Endothelial cell of umbilical vein (primary cell): ENCODE data around the gene NT5DC2. TPM values are rescaled to one million over a fixed set of nuclear protein-coding genes. Genes with fewer than 3 reads are reported as not detected.

Experiments
- BruUV-seq: library from RNA; stranded (reverse); fragments of 400-500 nt; replicated peaks from 2 replicates; lab custom pipeline; 2021; lab: Mats Ljungman, UMichigan
- CTCF ChIA-PET: fragments of 300-600, 350-600 bp; sonication (Branson Sonifier 250); formaldehyde crosslinking; loops from one replicate; lab custom pipeline; 2021; ENCODE audit warnings: antibody characterized with exemption, inconsistent platforms; lab: Charles Lee
- POLR2A ChIA-PET: fragments of 300-600, 350-600 bp; sonication (Branson Sonifier 250); formaldehyde crosslinking; loops from one replicate; lab custom pipeline; 2021; ENCODE audit warnings: antibody characterized with exemption, inconsistent platforms; lab: Charles Lee
- DNase-seq: peaks from one replicate; pipeline ENCODE4 v3.0.0-alpha.2; 2011; ENCODE audit warnings: low read depth, low spot score
- FAIRE-seq: peaks from 2 replicates; lab custom pipeline; 2011; peaks lifted over from hg19 to GRCh38; lab: Jason Lieb, UNC
- H2AFZ ChIP-seq: 2 replicates; pipeline ENCODE4 v1.6.0; 2012; ENCODE audit warnings: low read depth, low read length, control low read depth, inconsistent platforms
- H3K27ac ChIP-seq: 2 replicates; pipeline ENCODE4 v1.5.1; 2011; ENCODE audit warnings: low read depth, mild to moderate bottlenecking, control low read depth, low read length, moderate library complexity; ENCODE audit not compliant: insufficient read depth
- H3K27me3 ChIP-seq, 2 experiments: 2 replicates each; pipeline versions ENCODE4 v1.6.0 to v1.6.1; 2011; ENCODE audit warnings: low read length in 2 of 2, mixed read lengths in 1 of 2; ENCODE audit not compliant: control insufficient read depth in 2 of 2, insufficient read depth in 2 of 2
- H3K36me3 ChIP-seq, 2 experiments: 2 replicates in 1 of 2; 3 replicates in 1 of 2; pipeline ENCODE4 v1.5.1; 2011; ENCODE audit warnings: low read length in 2 of 2, mild to moderate bottlenecking in 1 of 2, moderate library complexity in 1 of 2; ENCODE audit not compliant: control insufficient read depth in 2 of 2, insufficient read depth in 2 of 2; ENCODE audit errors: extremely low read depth in 1 of 2
- H3K4me1 ChIP-seq: 3 replicates; pipeline ENCODE4 v1.5.1; 2011; ENCODE audit warnings: mild to moderate bottlenecking, low read length; ENCODE audit not compliant: control insufficient read depth, insufficient read depth; ENCODE audit errors: extremely low read depth
- H3K4me2 ChIP-seq: 2 replicates; pipeline ENCODE4 v1.6.1; 2011; ENCODE audit warnings: low read length, control low read depth, mixed read lengths; ENCODE audit not compliant: insufficient read depth
- H3K4me3 ChIP-seq, 3 experiments: fragments of 200-600 bp in 1 of 3; sonication (generic), shearing (Covaris generic) in 1 of 3; replicated peaks in 1 of 3; 2 replicates each; pipeline ENCODE4 v1.5.1; 2011 to 2016; ENCODE audit warnings: control low read depth in 3 of 3, low read length in 3 of 3, mild to moderate bottlenecking in 2 of 3, inconsistent platforms in 1 of 3, low read depth in 1 of 3, moderate library complexity in 1 of 3; ENCODE audit not compliant: insufficient read depth in 1 of 3
- H3K79me2 ChIP-seq: 2 replicates; pipeline ENCODE4 v1.6.0; 2012; ENCODE audit warnings: low read length, inconsistent platforms; ENCODE audit not compliant: control insufficient read depth, insufficient read depth
- H3K9ac ChIP-seq: replicated peaks from 2 replicates; pipeline ENCODE3; 2011; ENCODE audit warnings: low read length, control low read depth; ENCODE audit not compliant: insufficient read depth; ENCODE audit errors: extremely low read depth
- H3K9me1 ChIP-seq: replicated peaks from 3 replicates; pipeline ENCODE4 v1.6.0; 2011; ENCODE audit warnings: mild to moderate bottlenecking, low read length; ENCODE audit not compliant: control insufficient read depth, insufficient read depth; ENCODE audit errors: extremely low read depth
- H3K9me3 ChIP-seq: replicated peaks from 2 replicates; pipeline ENCODE4 v1.5.1; 2012; ENCODE audit warnings: low read length, inconsistent platforms; ENCODE audit not compliant: control insufficient read depth, insufficient read depth
- H4K20me1 ChIP-seq: replicated peaks from 2 replicates; pipeline ENCODE3; 2011; ENCODE audit warnings: mild to moderate bottlenecking, low read length; ENCODE audit not compliant: control insufficient read depth, insufficient read depth; ENCODE audit errors: extremely low read depth
- CTCF ChIP-seq, 2 donors: IDR thresholded peaks; 1 replicate in 1 of 2; 2 replicates in 1 of 2; pipeline ENCODE4 v1.5.1; 2011; ENCODE audit warnings: low read length in 2 of 2, mild to moderate bottlenecking in 2 of 2, moderate library complexity in 2 of 2, control low read depth in 1 of 2, inconsistent platforms in 1 of 2, low read depth in 1 of 2; ENCODE audit not compliant: insufficient read depth in 1 of 2; ENCODE audit errors: extremely low read depth in 1 of 2
- EZH2 ChIP-seq: IDR thresholded peaks from 2 replicates; pipeline ENCODE4 v1.6.1; 2012; ENCODE audit warnings: borderline replicate concordance, low read depth, mild to moderate bottlenecking, moderate library complexity, low read length, inconsistent platforms; ENCODE audit not compliant: severe bottlenecking
- FOS ChIP-seq: IDR thresholded peaks from 2 replicates; pipeline ENCODE4 v1.6.1; 2011; ENCODE audit warnings: mild to moderate bottlenecking, low read length, moderate library complexity, borderline replicate concordance; ENCODE audit not compliant: insufficient read depth
- GATA2 ChIP-seq: IDR thresholded peaks from 2 replicates; pipeline ENCODE4 v1.7.0; 2011; ENCODE audit warnings: low read depth, mild to moderate bottlenecking, moderate library complexity, mixed read lengths, low read length; ENCODE audit not compliant: insufficient read length, insufficient read depth
- JUN ChIP-seq: IDR thresholded peaks from 2 replicates; pipeline ENCODE4 v1.6.1; 2011; ENCODE audit warnings: borderline replicate concordance, low read depth; ENCODE audit not compliant: insufficient read length, insufficient read depth
- MAX ChIP-seq: IDR thresholded peaks from 2 replicates; pipeline ENCODE4 v1.6.1; 2011; ENCODE audit not compliant: insufficient read depth, insufficient read length
- MYC ChIP-seq: IDR thresholded peaks from one replicate; pipeline ENCODE4 v1.6.1; 2011; ENCODE audit warnings: mild to moderate bottlenecking, low read depth, low read length
- POLR2A ChIP-seq: IDR thresholded peaks from 2 replicates; pipeline ENCODE4 v1.6.1; 2012; ENCODE audit warnings: low read depth, mild to moderate bottlenecking, control low read depth, low read length
- POLR2AphosphoS5 ChIP-seq: IDR thresholded peaks from 2 replicates; pipeline ENCODE4 v1.6.1; 2012; ENCODE audit warnings: low read depth, mild to moderate bottlenecking, control low read depth, low read length, moderate library complexity; ENCODE audit not compliant: insufficient read depth
- dilution Hi-C: fragments of 300-500 bp; cut with MboI; formaldehyde crosslinking; loops from one replicate; pipeline ENCODE4 v1.15.0; 2019; ENCODE audit warnings: low sequenced_read_pairs; ENCODE audit not compliant: extremely low pct_ligation_motif_present
- intact Hi-C: fragments of 100-400 bp; cut with micrococcal nuclease; formaldehyde crosslinking; loops from one replicate; pipeline ENCODE4 v1.10.0; 2022
- polyA plus RNA-seq, 4 experiments: library from polyadenylated mRNA; depleted of rRNA in 3 of 4; stranded (reverse) in 3 of 4; unstranded in 1 of 4; fragments of >200 nt; gene quantifications; 2 replicates each; pipeline versions ENCODE4 v1.2.1 to v1.2.3, GENCODE V29; 2011 to 2012; ENCODE audit warnings: missing spikeins in 1 of 4
- total RNA-seq: library from RNA; stranded (reverse); gene quantifications from 2 replicates; pipeline ENCODE4 v1.2.3, GENCODE V29; 2021

NT5DC2 gene
- total and polyA plus RNA-seq, 2 donors (not counting 3 experiments of a cell fraction or from before 2014, with no cell fraction given), result 298 to 402 TPM

- H4K20me1 ChIP-seq, result no peaks in the 10 kb centered on the region
- H3K27me3 ChIP-seq, result no peaks in the 10 kb centered on the region
- no peak overlapping the region for H3K4me2 ChIP-seq
- dilution Hi-C loops, result no loop called here
- H3K4me1 ChIP-seq, result peaks cover 8% of the 10 kb centered on the region
- TF ChIP-seq FOS (no peak), MYC (no peak), POLR2A (no peak), MAX (no peak), GATA2 (no peak), EZH2 (no peak), JUN (no peak), CTCF (IDR thresholded peaks at IDR 0.05; ENCODE audit: extremely low read depth in 1 of 2, insufficient read depth in 1 of 2, low read depth in 1 of 2, low read length in 2 of 2) (no peak), POLR2AphosphoS5 (no peak)
- no peaks in the 10 kb centered on the region for H3K79me2 ChIP-seq
- intact Hi-C loops, result no loop called here
- no peak overlapping the region for H3K27ac ChIP-seq
- CTCF ChIA-PET, result interaction anchor here (2.1 kb wide), 1 partner anchor 10 kb away, joined by 8 read pairs; the partner anchor contains the start of gene STAB1
- peaks cover 8 to 80% of the 10 kb centered on the region in 2 experiments for H3K36me3 ChIP-seq
- no peaks in the 10 kb centered on the region for H3K9me1 ChIP-seq
- DNase-seq (no peak), FAIRE-seq (no peak)
- POLR2A ChIA-PET, result no interaction called here
- no peak overlapping the region for H3K4me3 ChIP-seq
- no peak overlapping the region for H2AFZ ChIP-seq
- no TSS peak for BruUV-seq
- no peaks in the 10 kb centered on the region for H3K9me3 ChIP-seq
- H3K9ac ChIP-seq, result no peak overlapping the region
These were observed 48.8 kb downstream of the NT5DC2 start for GRCh38 chr3:52484680-52485461.
